Transverse colon (tissue), 4 donors: ENCODE data around the gene NFIA. TPM values are rescaled to one million over a fixed set of nuclear protein-coding genes. Genes with fewer than 3 reads are reported as not detected.

Experiments used
- DNase-seq: peaks from one replicate; pipeline ENCODE4 v3.0.0-alpha.2; 2019
- H3K27ac ChIP-seq, 4 donors: fragments of 200-600 bp; sonication (generic); 2 replicates each; pipeline ENCODE4 v1.5.1; 2016 to 2018; ENCODE audit warnings: inconsistent platforms in 4 of 4
- H3K27me3 ChIP-seq: fragments of 200-600 bp; sonication (generic); 2 replicates; pipeline ENCODE4 v1.5.1; 2017; ENCODE audit warnings: inconsistent platforms
- H3K36me3 ChIP-seq, 4 donors: fragments of 200-600 bp; sonication (generic); 2 replicates each; pipeline ENCODE4 v1.5.1; 2017 to 2019; ENCODE audit warnings: inconsistent platforms in 4 of 4
- H3K4me1 ChIP-seq, 4 donors: fragments of 200-600 bp; sonication (generic); 2 replicates each; pipeline ENCODE4 v1.5.1; 2017 to 2020; ENCODE audit warnings: inconsistent platforms in 4 of 4
- H3K4me3 ChIP-seq, 4 donors: fragments of 200-600 bp; sonication (generic); 1 replicate in 1 of 4; 2 replicates in 3 of 4; pipeline versions ENCODE4 v1.5.1 to v1.6.1; 2017 to 2019; ENCODE audit warnings: inconsistent platforms in 4 of 4
- H3K9me3 ChIP-seq, 2 donors: fragments of 200-600 bp; sonication (generic); 2 replicates each; pipeline ENCODE4 v1.5.1; 2017 to 2019; ENCODE audit warnings: inconsistent platforms in 2 of 2
- CTCF ChIP-seq, 5 experiments: fragments of 200-600 bp in 3 of 5; fragments of 450-650 bp in 2 of 5; sonication (generic) in 3 of 5; IDR thresholded peaks; 1 replicate in 2 of 5; 2 replicates in 3 of 5; pipeline ENCODE4 v1.5.1; 2016 to 2017; ENCODE audit warnings: antibody characterized with exemption in 5 of 5, inconsistent platforms in 3 of 5, mild to moderate bottlenecking in 2 of 5, moderate library complexity in 1 of 5
- EP300 ChIP-seq: sonication (generic); formaldehyde crosslinking; IDR thresholded peaks from one replicate; pipeline ENCODE4 v1.6.1; 2017; ENCODE audit warnings: antibody characterized with exemption, low read depth
- POLR2A ChIP-seq: fragments of 450-650 bp; IDR thresholded peaks from one replicate; pipeline ENCODE4 v1.6.1; 2016; ENCODE audit warnings: antibody characterized with exemption, mild to moderate bottlenecking, moderate library complexity
- POLR2AphosphoS5 ChIP-seq, 3 donors: sonication (generic); formaldehyde crosslinking; IDR thresholded peaks; one replicate each; pipeline ENCODE4 v1.6.1; 2016; ENCODE audit warnings: antibody characterized with exemption in 3 of 3
- WGBS, 2 donors: methylation state at CpG; one replicate each; pipeline ENCODE4 v1.1.5; 2018; ENCODE audit warnings: low coverage in 1 of 2; 5-methylcytosine and 5-hydroxymethylcytosine counted together
- in situ Hi-C, 4 donors: fragments of 200-750 bp; cut with MboI; loops; one replicate each; pipeline versions ENCODE4 v1.15.0 to v1.15.1; 2017; ENCODE audit warnings: low sequenced_read_pairs in 3 of 4, low pct_ligation_motif_present in 1 of 4, low pct_unique_long_range_greater_than_20kb in 1 of 4
- intact Hi-C: fragments of 100-400 bp; cut with DNase I; formaldehyde crosslinking; loops from one replicate; pipeline ENCODE4 v1.15.1; 2023; ENCODE audit warnings: low total_unique reads
- total RNA-seq, 4 donors: library from RNA; depleted of rRNA; stranded (reverse); fragments of >200 nt; gene quantifications; one replicate each; pipeline ENCODE4 v1.1.0, GENCODE V29; 2016

NFIA gene
- total RNA-seq, 4 donors from 2014 or later: 17.3 to 37.2 (median 29.8) TPM

- WGBS, 2 donors: 78 to 79% methylated on average over 3 of the region's 3 CpGs
- H3K9me3 ChIP-seq: no peaks in the 10 kb centered on the region
Observed at GRCh38 chr1:61300899-61301298, 218.5 kb downstream of the NFIA start.

GRCh38 chr1:61301824-61302657 is 219.7 kb downstream of the NFIA start:
- H3K9me3 ChIP-seq: no peaks in the 10 kb centered on the region
- H3K36me3 ChIP-seq: no peaks in the 10 kb centered on the region
- H3K27ac ChIP-seq: peak overlapping the region; percentile 22 to 41 (median 35)
- 57 to 70% methylated on average over 3 to 4 of the region's 4 CpGs for WGBS, 2 donors
- TF ChIP-seq POLR2A (no peak), CTCF (IDR thresholded peaks at IDR 0.05) (no peak), EP300 (no peak), POLR2AphosphoS5 (IDR thresholded peaks at IDR 0.05) (no peak)
- no peak overlapping the region for H3K4me3 ChIP-seq
- in situ Hi-C loops (no loop called here), intact Hi-C loops (no loop called here)
- H3K27me3 ChIP-seq: no peaks in the 10 kb centered on the region
- no peak for DNase-seq
- H3K4me1 ChIP-seq: peaks cover 0 to 22% (median 10%) of the 10 kb centered on the region in 4 donors

More at GRCh38 chr1:61300899-61301298, 218.5 kb downstream of the NFIA start:
- TF ChIP-seq POLR2AphosphoS5 (IDR thresholded peaks at IDR 0.05): no peak
- TF ChIP-seq CTCF (IDR thresholded peaks at IDR 0.05): no peak
- no peak for TF ChIP-seq EP300
- no peak for DNase-seq
- Histone ChIP-seq H3K36me3 (no peaks in the 10 kb centered on the region), H3K4me3 (no peak overlapping the region), H3K27me3 (no peaks in the 10 kb centered on the region), H3K4me1 (peaks cover 0 to 22% (median 10%) of the 10 kb centered on the region in 4 donors), H3K27ac (peak overlapping the region in 2 of 4 donors; percentile 22 to 28)
- in situ Hi-C loops: no loop called here
- intact Hi-C loops: no loop called here

GRCh38 chr1:61307422-61308142 is 225.2 kb downstream of the NFIA start:
- Histone ChIP-seq H3K9me3 (no peaks in the 10 kb centered on the region), H3K4me3 (no peak overlapping the region), H3K4me1 (no peaks in the 10 kb centered on the region), H3K27ac (no peak overlapping the region), H3K27me3 (no peaks in the 10 kb centered on the region), H3K36me3 (no peaks in the 10 kb centered on the region)
- WGBS, 2 donors: 75 to 81% methylated on average over 3 of the region's 3 CpGs
- intact Hi-C loops (no loop called here), in situ Hi-C loops (no loop called here)
- no peak for DNase-seq
- no peak for TF ChIP-seq EP300
- TF ChIP-seq POLR2AphosphoS5 (IDR thresholded peaks at IDR 0.05): no peak
- TF ChIP-seq POLR2A: no peak
- no peak for TF ChIP-seq CTCF (IDR thresholded peaks at IDR 0.05)

DNA sequence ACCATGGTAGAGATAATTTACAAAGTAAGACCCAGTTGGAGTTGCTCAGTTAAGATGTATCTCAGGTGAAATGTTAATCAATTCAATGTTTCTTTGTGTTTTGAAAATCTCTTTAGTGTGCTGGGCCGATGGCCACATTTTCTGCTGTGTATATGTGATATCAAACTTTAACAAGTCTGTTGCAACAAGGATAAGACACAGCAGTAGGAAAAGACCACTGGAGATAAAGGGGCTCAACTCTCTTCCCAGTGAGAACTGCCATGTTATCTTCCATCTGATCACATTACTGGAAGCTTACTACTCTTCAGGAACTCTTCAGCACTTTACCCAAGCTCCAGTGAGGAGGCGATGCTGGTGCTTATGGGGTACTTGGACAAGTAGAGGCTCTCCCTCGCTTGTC is 227.7 kb downstream of the NFIA start:
- H3K4me1 ChIP-seq: no peaks in the 10 kb centered on the region
- no peaks in the 10 kb centered on the region for H3K36me3 ChIP-seq
- no peaks in the 10 kb centered on the region for H3K27me3 ChIP-seq
- H3K27ac ChIP-seq: no peak overlapping the region
- H3K9me3 ChIP-seq: no peaks in the 10 kb centered on the region
- intact Hi-C loops (no loop called here), in situ Hi-C loops (no loop called here)
- H3K4me3 ChIP-seq: no peak overlapping the region
- DNase-seq: no peak
- 78 to 94% methylated on average over 1 to 3 of the region's 3 CpGs for WGBS, 2 donors
- TF ChIP-seq CTCF (IDR thresholded peaks at IDR 0.05) (no peak), POLR2AphosphoS5 (IDR thresholded peaks at IDR 0.05) (no peak)
